Hepatocyte (in vitro differentiated cells): ENCODE measurements around the gene KLHL30.

Source experiments
- EZH2 ChIP-seq: fragments of 200-600 bp; sonication (generic); IDR thresholded peaks from 2 replicates; pipeline ENCODE4 v1.6.1; 2016; ENCODE audit warnings: antibody characterized with exemption, mild to moderate bottlenecking, borderline replicate concordance
- EZH2phosphoT487 ChIP-seq: fragments of 200-600 bp; sonication (generic); IDR thresholded peaks from one replicate; pipeline ENCODE4 v1.6.1; 2018; ENCODE audit warnings: antibody characterized with exemption, mild to moderate bottlenecking, low read depth, moderate library complexity; ENCODE audit not compliant: unreplicated experiment, severe bottlenecking
- TF ChIP-seq, protein P1 (sequence below): fragments of 200-600 bp; sonication (generic); IDR thresholded peaks from 2 replicates; pipeline ENCODE4 v1.5.1; 2016; ENCODE audit warnings: antibody characterized with exemption, mild to moderate bottlenecking; ENCODE audit not compliant: poor library complexity

DNA sequence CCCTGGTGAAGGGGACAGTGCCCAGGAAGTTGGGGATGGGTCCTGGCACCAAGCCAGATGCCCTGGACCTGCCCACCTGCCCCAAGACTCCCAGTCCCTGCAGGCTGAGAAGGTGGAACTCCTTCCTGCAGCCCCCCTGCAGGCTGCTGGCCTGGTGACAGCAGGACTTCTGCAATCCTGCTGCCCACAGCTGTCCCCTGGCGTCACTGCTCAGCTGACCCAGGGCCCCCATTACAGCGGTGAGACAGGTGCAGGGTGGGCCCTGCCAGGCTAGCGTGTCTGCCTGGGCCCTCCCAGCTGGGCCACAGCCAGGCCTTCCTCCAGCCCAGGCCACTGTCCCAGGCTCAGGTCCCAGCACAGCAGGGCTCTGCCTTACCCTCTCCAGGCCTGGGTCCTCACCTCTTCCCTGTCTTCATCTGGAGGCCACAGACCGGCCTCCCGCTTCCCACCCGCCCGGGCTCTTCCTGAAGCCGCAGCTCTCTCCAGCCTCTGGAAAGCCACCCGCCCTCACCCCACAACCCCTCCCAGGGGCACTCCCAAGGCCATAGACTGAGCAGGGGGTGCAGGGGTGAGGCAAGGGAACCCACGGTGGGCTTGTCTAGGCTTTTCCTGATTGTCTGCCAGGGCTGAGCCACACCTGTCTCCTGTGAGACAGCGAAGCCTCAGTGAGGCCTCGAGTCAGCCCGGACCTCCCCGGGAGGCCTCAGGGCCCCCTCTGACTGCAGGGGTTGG lies 11.5 kb downstream of the KLHL30 start:
- TF ChIP-seq, protein P1, sequence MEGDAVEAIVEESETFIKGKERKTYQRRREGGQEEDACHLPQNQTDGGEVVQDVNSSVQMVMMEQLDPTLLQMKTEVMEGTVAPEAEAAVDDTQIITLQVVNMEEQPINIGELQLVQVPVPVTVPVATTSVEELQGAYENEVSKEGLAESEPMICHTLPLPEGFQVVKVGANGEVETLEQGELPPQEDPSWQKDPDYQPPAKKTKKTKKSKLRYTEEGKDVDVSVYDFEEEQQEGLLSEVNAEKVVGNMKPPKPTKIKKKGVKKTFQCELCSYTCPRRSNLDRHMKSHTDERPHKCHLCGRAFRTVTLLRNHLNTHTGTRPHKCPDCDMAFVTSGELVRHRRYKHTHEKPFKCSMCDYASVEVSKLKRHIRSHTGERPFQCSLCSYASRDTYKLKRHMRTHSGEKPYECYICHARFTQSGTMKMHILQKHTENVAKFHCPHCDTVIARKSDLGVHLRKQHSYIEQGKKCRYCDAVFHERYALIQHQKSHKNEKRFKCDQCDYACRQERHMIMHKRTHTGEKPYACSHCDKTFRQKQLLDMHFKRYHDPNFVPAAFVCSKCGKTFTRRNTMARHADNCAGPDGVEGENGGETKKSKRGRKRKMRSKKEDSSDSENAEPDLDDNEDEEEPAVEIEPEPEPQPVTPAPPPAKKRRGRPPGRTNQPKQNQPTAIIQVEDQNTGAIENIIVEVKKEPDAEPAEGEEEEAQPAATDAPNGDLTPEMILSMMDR: no peak
- TF ChIP-seq EZH2: no peak
- no peak for TF ChIP-seq EZH2phosphoT487
